Measurements from ENCODE around the gene PROM2. TPM values are rescaled to one million over a fixed set of nuclear protein-coding genes. Genes with fewer than 3 reads are reported as not detected.

Gene PROM2
- total RNA-seq, 1 experiment from 2014 or later, result 0.07 TPM

DNA sequence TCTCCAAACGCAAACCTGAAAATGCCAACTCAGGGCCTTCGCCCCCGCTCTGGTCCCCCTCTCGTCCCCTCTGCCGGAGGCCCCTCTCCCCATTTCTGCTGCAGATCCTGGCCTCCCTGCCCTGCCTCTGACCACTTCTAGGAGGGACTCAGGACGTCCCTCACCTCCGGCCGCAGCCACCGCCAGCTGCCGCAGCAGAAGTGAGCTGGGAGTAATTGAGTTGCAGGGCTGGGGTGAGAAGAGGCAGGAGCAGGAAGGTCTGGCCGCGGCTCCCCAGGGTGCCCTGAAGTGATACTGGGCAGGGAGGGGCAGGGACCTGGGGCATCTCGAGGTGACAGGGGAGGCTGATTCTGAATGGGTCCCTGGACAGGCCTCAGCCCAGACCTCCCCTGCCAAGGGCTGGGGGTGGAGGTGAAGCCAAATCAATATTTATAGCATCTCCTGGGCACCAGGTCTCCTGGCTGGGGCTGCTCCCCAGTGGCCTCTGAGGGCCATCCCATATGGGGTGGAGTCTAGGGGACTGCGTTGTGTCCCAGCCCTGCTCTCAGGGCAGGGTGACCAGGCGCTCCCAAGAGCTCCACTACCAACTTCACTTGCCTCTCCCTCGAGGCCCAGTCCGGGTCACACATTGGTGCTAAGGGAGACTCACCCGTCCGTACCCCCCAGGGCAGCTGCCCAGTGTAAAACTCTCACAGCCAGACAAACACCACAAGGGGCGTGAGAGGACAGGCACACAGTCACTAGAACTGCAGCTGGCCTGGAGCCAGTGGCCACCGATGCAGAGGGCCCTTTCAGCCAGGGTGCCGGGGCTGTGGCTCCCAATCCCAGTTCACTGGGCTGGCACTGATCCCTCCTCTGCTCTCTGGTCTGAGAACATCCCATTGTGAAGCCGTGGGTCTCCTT, 55.9 kb downstream of the PROM2 start:
- H4K20me1 ChIP-seq (ENCODE audit: insufficient read depth, low read depth, low read length), result no peaks in the 10 kb centered on the region
- no peak for DNase-seq
- no peaks in the 10 kb centered on the region for H3K27me3 ChIP-seq (ENCODE audit: low read length)
- peaks cover 10% of the 10 kb centered on the region for H3K4me1 ChIP-seq (ENCODE audit: low read length)
- H3K9me3 ChIP-seq (ENCODE audit: low read length), result no peaks in the 10 kb centered on the region
- no peaks in the 10 kb centered on the region for H3K36me3 ChIP-seq (ENCODE audit: insufficient read depth, low read length)
- H3K9ac ChIP-seq (ENCODE audit: low read length), result no peak overlapping the region
- H3K4me3 ChIP-seq (ENCODE audit: low read length), result no peak overlapping the region
- H3K9me2 ChIP-seq (replicated peaks; ENCODE audit: insufficient read depth, low read length), result no peaks in the 10 kb centered on the region
- H3K27ac ChIP-seq (ENCODE audit: low read length), result no peak overlapping the region
- no peak overlapping the region for H2AFZ ChIP-seq (ENCODE audit: low read length)
- no peak overlapping the region for H3K4me2 ChIP-seq (ENCODE audit: low read depth, low read length, poor library complexity, severe bottlenecking)
- no peaks in the 10 kb centered on the region for H3K79me2 ChIP-seq (ENCODE audit: low read length)

DNA sequence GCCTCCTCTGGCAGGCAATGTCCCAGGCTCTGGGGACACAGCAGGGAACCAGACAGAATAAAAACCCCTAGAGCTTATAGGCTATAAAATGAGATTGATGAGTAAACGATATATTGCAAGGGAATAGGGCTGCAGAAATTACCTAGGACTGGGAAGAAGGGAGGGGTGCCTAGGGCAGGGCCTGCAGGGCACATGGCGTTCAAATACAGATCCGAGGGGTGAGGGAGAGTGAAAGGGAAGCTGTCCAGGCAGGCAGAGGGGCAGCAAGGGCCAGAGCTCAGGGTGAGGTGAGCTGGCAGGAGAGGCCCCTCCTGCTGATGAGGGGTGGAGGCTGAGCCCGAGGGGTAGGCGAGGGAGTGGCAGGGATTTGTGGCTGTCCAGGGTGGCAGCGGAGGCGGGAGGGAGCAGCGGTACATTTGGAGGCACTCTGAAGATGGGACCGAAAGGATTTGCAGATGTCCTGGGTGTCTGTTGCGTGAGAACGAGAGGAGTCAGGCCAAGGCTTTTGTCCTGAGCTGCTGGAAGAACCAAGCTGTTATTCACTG, 56.6 kb downstream of the PROM2 start:
- Histone ChIP-seq H4K20me1 (ENCODE audit: insufficient read depth, low read depth, low read length) (no peaks in the 10 kb centered on the region), H3K9ac (ENCODE audit: low read length) (no peak overlapping the region), H3K4me2 (ENCODE audit: low read depth, low read length, poor library complexity, severe bottlenecking) (no peak overlapping the region), H3K27ac (ENCODE audit: low read length) (no peak overlapping the region), H3K4me3 (ENCODE audit: low read length) (no peak overlapping the region), H3K4me1 (ENCODE audit: low read length) (peaks cover 10% of the 10 kb centered on the region), H3K36me3 (ENCODE audit: insufficient read depth, low read length) (no peaks in the 10 kb centered on the region), H3K9me2 (replicated peaks; ENCODE audit: insufficient read depth, low read length) (no peaks in the 10 kb centered on the region), H3K79me2 (ENCODE audit: low read length) (no peaks in the 10 kb centered on the region), H3K9me3 (ENCODE audit: low read length) (no peaks in the 10 kb centered on the region), H3K27me3 (ENCODE audit: low read length) (no peaks in the 10 kb centered on the region), H2AFZ (ENCODE audit: low read length) (no peak overlapping the region)
- DNase-seq, result no peak

DNA sequence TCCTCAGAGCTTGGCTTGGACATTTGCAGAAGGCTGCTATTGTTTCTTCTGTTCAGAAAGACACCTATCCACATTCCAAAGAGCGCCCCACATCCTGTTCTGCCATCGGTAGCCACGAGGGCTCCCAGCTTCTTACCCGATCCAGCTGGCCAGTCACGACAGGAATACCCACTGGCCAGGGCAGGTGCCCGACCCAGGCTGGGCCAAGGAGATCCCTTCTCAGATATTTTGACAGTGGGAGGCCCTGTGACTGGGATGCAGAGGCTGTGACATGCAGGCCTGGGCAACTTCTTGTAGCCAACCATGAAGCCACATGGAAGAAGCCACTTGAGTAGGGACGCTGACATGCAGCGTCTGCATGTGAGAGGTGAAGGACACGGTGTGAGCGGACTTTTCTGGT, 57.4 kb downstream of the PROM2 start:
- Histone ChIP-seq H3K79me2 (ENCODE audit: low read length) (no peaks in the 10 kb centered on the region), H4K20me1 (ENCODE audit: insufficient read depth, low read depth, low read length) (no peaks in the 10 kb centered on the region), H3K36me3 (ENCODE audit: insufficient read depth, low read length) (no peaks in the 10 kb centered on the region), H3K9me3 (ENCODE audit: low read length) (no peaks in the 10 kb centered on the region), H3K27ac (ENCODE audit: low read length) (no peak overlapping the region), H3K27me3 (ENCODE audit: low read length) (no peaks in the 10 kb centered on the region), H3K9me2 (replicated peaks; ENCODE audit: insufficient read depth, low read length) (no peaks in the 10 kb centered on the region), H3K4me1 (ENCODE audit: low read length) (peaks cover 10% of the 10 kb centered on the region), H2AFZ (ENCODE audit: low read length) (no peak overlapping the region), H3K9ac (ENCODE audit: low read length) (no peak overlapping the region), H3K4me3 (ENCODE audit: low read length) (no peak overlapping the region), H3K4me2 (ENCODE audit: low read depth, low read length, poor library complexity, severe bottlenecking) (no peak overlapping the region)
- DNase-seq, result no peak

DNA sequence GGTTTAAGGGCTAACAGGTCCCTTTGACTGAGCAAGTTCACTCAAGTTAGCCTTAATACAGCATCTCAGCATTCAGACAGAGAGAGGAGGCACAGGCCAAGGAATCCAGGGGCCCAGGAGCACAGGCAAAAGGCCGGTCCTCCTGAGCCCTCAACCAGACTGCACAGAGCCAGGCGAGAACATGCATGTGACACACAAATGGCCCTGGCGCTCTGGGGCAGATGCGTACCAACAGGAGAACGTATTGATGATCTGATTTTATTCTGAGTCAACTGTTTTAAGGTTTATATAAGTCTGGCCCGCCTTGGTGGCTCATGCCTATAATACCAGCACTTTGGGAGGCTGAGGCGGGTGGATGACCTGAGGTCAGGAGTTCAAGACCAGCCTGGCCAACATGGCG, 57.8 kb downstream of the PROM2 start:
- DNase-seq, result no peak
- Histone ChIP-seq H3K36me3 (ENCODE audit: insufficient read depth, low read length) (no peaks in the 10 kb centered on the region), H4K20me1 (ENCODE audit: insufficient read depth, low read depth, low read length) (no peaks in the 10 kb centered on the region), H3K4me2 (ENCODE audit: low read depth, low read length, poor library complexity, severe bottlenecking) (no peak overlapping the region), H3K9ac (ENCODE audit: low read length) (no peak overlapping the region), H3K9me3 (ENCODE audit: low read length) (no peaks in the 10 kb centered on the region), H3K4me1 (ENCODE audit: low read length) (peaks cover 10% of the 10 kb centered on the region), H3K4me3 (ENCODE audit: low read length) (no peak overlapping the region), H3K27ac (ENCODE audit: low read length) (no peak overlapping the region), H3K27me3 (ENCODE audit: low read length) (no peaks in the 10 kb centered on the region), H2AFZ (ENCODE audit: low read length) (no peak overlapping the region), H3K9me2 (replicated peaks; ENCODE audit: insufficient read depth, low read length) (no peaks in the 10 kb centered on the region), H3K79me2 (ENCODE audit: low read length) (no peaks in the 10 kb centered on the region)

DNA sequence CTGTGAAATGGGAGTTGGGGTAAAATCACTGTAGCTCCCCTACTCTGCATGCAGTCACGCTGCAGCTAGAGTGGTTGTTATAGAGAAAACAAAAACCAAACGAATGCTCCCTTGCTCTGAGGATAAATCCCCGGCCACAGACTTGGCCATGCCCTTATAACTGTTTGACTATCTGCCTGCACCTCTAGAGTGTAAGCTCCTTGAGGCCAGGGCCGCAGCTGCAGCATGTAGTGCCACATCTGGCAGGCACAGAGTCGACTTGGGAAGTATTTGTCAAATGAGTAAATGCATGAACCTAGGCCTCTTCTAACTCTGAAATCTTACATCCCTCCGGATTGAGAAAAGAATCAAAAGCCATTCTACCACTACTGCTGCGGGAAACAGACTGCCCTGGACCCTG, 58.8 kb downstream of the PROM2 start:
- Histone ChIP-seq H3K4me3 (ENCODE audit: low read length) (no peak overlapping the region), H3K36me3 (ENCODE audit: insufficient read depth, low read length) (no peaks in the 10 kb centered on the region), H3K9me3 (ENCODE audit: low read length) (no peaks in the 10 kb centered on the region), H4K20me1 (ENCODE audit: insufficient read depth, low read depth, low read length) (no peaks in the 10 kb centered on the region), H3K79me2 (ENCODE audit: low read length) (no peaks in the 10 kb centered on the region), H3K27ac (ENCODE audit: low read length) (no peak overlapping the region), H3K9ac (ENCODE audit: low read length) (no peak overlapping the region), H3K9me2 (replicated peaks; ENCODE audit: insufficient read depth, low read length) (no peaks in the 10 kb centered on the region), H3K27me3 (ENCODE audit: low read length) (no peaks in the 10 kb centered on the region), H2AFZ (ENCODE audit: low read length) (no peak overlapping the region), H3K4me2 (ENCODE audit: low read depth, low read length, poor library complexity, severe bottlenecking) (no peak overlapping the region), H3K4me1 (ENCODE audit: low read length) (peaks cover 10% of the 10 kb centered on the region)
- DNase-seq, result no peak

DNA sequence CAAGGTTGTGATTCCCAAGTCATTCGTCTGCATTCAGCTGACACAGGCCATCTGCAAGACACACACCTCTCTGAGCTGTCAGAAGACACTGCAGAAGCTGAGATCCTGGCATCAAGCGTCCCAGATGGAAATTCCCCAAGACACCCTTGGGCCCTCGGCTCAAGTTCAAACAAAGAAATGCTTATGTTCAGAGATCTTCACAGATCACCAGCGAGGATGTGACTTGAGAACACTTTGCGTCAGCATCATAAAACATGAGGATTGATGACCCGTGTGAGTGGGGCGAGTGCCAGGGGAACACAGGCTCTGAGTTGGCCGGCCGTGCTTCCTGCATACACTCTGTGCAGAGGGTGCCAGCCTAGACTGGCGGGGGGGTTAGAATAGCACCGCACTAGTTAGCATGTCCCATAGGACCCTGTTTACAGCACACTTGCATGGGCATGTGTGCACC, 59.7 kb downstream of the PROM2 start:
- Histone ChIP-seq H3K4me1 (ENCODE audit: low read length) (peaks cover 10% of the 10 kb centered on the region), H3K9me2 (replicated peaks; ENCODE audit: insufficient read depth, low read length) (no peaks in the 10 kb centered on the region), H3K27me3 (ENCODE audit: low read length) (no peaks in the 10 kb centered on the region), H3K36me3 (ENCODE audit: insufficient read depth, low read length) (no peaks in the 10 kb centered on the region), H3K4me2 (ENCODE audit: low read depth, low read length, poor library complexity, severe bottlenecking) (no peak overlapping the region), H3K9ac (ENCODE audit: low read length) (no peak overlapping the region), H2AFZ (ENCODE audit: low read length) (no peak overlapping the region), H3K4me3 (ENCODE audit: low read length) (no peak overlapping the region), H3K9me3 (ENCODE audit: low read length) (no peaks in the 10 kb centered on the region), H3K27ac (ENCODE audit: low read length) (no peak overlapping the region), H4K20me1 (ENCODE audit: insufficient read depth, low read depth, low read length) (no peaks in the 10 kb centered on the region), H3K79me2 (ENCODE audit: low read length) (no peaks in the 10 kb centered on the region)
- DNase-seq, result peak; percentile 53

DNA sequence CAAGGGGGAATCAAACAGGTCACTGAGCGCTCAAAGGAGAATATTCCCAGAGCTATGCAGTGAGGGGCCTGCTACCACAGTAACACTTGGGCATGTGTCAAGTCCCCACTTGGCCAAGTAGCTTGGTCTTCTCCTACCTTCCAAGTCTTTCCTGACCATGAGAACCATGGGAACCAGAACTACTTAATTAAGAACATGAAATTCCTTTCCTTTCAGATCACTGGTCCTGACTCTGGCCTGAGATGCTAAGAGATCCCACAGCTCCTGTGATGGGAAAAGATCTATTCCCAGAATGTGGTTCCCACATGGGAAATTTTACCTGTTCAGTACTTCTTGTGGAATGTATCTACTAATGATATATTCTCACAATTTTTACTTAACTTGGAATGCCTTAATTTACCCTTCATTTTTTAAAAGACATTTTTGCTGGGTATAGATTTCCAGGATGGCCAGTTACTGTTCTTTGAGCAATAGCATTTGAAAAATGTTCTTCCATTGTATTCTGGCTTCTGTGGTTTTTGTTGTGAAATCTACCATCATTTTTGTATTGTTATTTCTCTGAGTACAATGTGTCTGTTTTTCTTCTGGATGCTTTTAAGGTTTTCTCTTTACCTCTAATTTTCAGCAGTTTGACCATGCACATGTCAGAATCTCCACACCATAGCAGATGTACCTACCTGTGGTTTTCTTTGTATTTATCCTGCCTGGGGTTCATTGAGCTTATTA, 60.8 kb downstream of the PROM2 start:
- Histone ChIP-seq H3K27me3 (ENCODE audit: low read length) (no peaks in the 10 kb centered on the region), H3K4me1 (ENCODE audit: low read length) (peaks cover 10% of the 10 kb centered on the region), H3K79me2 (ENCODE audit: low read length) (no peaks in the 10 kb centered on the region), H3K36me3 (ENCODE audit: insufficient read depth, low read length) (no peaks in the 10 kb centered on the region), H3K9me3 (ENCODE audit: low read length) (no peaks in the 10 kb centered on the region), H3K9ac (ENCODE audit: low read length) (no peak overlapping the region), H3K27ac (ENCODE audit: low read length) (no peak overlapping the region), H3K9me2 (replicated peaks; ENCODE audit: insufficient read depth, low read length) (no peaks in the 10 kb centered on the region), H3K4me2 (ENCODE audit: low read depth, low read length, poor library complexity, severe bottlenecking) (no peak overlapping the region), H4K20me1 (ENCODE audit: insufficient read depth, low read depth, low read length) (no peaks in the 10 kb centered on the region), H3K4me3 (ENCODE audit: low read length) (no peak overlapping the region), H2AFZ (ENCODE audit: low read length) (no peak overlapping the region)
- DNase-seq, result no peak

DNA sequence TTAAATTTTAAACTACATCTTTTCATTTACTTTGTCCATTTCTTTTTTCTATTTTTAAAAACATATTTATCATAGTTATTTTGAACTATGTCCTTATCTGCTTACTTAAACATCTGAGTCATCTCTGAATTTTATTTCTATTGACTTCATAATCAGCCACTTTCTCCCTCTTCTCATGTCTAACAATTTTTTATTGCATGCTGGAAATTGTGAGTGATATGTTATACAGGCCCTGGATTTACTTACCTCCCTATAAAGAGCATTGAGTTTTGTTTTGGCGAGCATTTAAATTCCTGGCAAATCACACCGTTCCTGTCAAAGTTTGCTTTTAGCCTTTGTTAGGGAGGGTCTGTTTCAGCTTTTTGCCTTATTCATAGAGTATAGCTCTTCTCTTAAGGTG, 62.2 kb downstream of the PROM2 start:
- Histone ChIP-seq H3K27me3 (ENCODE audit: low read length) (no peaks in the 10 kb centered on the region), H3K79me2 (ENCODE audit: low read length) (no peaks in the 10 kb centered on the region), H3K36me3 (ENCODE audit: insufficient read depth, low read length) (no peaks in the 10 kb centered on the region), H3K9ac (ENCODE audit: low read length) (no peak overlapping the region), H3K9me3 (ENCODE audit: low read length) (no peaks in the 10 kb centered on the region), H3K4me3 (ENCODE audit: low read length) (no peak overlapping the region), H3K4me1 (ENCODE audit: low read length) (peaks cover 10% of the 10 kb centered on the region), H2AFZ (ENCODE audit: low read length) (no peak overlapping the region), H3K9me2 (replicated peaks; ENCODE audit: insufficient read depth, low read length) (no peaks in the 10 kb centered on the region), H3K27ac (ENCODE audit: low read length) (no peak overlapping the region), H3K4me2 (ENCODE audit: low read depth, low read length, poor library complexity, severe bottlenecking) (no peak overlapping the region), H4K20me1 (ENCODE audit: insufficient read depth, low read depth, low read length) (no peaks in the 10 kb centered on the region)
- DNase-seq, result no peak
